ENCODE results near the gene ESPN.

The ESPN gene

DNA sequence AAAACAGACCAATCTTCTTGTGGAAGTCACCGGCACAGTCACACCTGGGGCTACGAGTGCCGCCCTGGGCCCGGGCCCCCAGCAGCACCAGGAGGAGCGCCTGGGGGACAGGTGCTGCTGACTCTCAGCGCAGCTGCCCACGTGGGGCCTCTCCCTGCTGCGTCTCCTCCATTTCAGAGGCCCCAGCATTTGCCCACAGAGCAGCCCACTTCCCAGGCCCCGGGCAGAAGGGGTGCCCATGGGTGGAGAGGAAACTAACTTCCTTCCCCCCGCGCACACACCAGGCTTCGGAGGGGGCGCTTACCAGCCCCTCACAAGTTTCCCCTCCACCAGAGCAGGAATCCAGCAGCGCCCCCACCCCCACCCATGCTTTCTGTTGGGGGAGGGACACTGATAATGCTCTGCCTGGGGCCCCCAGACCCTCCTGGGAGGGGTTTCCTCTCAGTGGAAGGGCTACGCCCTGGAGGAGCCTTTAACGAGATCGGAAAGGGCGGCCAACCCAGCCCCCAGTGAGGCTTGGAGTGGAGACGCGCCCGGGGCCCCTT is 41.0 kb downstream of the ESPN start:
- DNase-seq (ENCODE audit: low spot score): no peak

DNA sequence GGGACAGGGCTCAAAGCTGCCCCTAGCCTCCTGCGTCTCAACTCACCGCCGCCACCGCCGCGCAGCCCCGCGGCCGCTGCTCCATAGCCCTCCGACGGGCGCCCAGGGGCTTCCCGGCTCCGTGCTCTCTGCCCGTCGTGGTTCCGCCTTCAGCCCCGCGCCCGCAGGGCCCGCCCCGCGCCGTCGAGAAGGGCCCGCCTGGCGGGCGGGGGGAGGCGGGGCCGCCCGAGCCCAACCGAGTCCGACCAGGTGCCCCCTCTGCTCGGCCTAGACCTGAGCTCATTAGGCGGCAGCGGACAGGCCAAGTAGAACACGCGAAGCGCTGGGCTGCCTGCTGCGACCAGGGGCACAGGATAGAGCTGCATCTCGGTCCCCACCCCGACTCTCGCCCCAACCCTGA is 41.4 kb downstream of the ESPN start, which contains the start of gene TNFRSF25:
Gene TNFRSF25, minus strand, starts transcription at position 151 of the 400 bp plus-strand sequence. Its CDS starts 66 bp downstream, at position 85.
- no peak for DNase-seq (ENCODE audit: low spot score)

DNA sequence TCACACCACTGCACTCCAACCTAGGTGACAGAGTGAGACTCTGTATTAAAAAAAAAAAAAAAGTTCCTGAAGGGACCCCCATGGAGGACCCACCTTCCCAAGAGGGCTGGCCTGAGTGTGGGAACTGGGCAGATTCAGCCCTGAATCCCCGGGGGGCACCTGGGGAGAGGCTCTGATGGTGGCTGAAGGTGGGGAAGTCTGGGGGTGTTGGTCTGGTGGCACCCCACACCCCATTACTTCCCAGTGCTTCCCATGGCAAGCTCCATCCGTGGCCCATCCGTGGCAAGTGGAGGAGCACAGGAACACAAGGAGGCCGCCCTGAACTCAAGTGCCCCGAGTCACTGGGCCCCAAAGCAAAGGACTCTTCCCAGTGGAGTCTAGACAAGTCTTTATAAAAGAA is 42.2 kb downstream of the ESPN start:
- no peak for DNase-seq (ENCODE audit: low spot score)

DNA sequence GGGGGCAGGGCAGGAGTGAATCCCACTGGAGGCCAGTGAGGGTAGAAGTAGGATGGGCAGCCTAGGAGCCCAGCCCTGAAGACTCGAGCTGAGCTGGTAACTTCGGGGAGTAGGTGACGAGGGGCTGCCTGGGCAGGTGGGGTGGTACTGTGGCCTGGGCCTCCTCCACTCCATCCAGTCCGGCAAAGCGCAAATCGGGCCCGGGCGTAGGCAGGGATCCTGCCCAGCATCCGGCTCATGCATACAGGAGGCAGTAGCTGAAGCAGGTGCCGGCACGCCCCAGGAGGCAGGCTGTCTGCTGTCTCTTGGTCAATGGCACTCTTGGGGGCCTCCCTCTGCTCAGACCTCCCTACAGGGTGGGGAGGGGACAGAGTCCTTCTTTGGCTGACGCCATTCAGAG is 42.6 kb downstream of the ESPN start:
- no peak for DNase-seq (ENCODE audit: low spot score)

DNA sequence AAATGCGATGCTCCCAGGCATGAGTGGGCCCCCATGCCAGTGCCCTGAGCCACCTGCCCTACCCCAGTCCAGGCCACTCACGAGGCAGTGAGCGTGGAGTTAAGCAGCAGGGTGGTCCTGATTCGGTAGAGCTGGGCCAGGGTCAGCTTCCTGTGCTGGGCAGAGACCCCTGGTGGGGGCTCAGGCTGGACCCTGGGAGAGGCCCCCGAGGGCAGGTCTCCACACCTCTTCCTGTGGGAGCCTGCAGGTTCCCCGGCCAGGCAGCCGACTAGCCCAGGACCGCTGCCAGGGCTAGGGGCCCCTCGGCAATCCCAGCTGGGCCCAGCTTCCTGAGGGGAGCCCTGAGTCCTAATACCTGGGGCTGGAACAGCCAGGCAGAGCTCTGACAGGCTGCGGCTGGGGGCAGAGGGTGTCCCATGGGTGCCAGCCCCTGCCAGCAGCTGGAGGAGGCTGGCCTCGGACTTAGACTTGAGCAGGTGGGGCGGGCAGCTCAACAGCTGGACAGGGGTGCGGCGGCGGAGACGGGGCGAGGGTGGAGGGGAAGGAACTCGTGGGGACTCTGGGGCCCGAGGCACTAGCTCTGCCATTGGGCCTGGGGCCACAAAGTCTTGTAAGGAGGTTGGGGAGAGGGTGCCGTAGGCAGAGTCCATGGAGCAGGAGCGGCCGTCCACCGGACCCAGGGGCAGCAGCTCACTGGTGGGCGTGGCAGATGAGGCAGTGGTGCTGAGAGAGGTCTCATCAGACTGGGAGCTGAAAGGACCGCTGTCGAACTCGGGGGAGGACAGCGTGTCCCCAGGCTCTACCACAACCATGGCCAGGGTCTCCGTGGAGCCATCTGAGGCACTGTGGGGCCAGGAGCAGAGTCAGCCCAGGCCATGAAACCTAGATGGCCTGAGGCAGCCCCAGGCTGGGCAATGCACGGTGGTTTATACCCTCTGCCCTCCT is 43.4 kb downstream of the ESPN start:
- DNase-seq (ENCODE audit: low spot score): no peak

DNA sequence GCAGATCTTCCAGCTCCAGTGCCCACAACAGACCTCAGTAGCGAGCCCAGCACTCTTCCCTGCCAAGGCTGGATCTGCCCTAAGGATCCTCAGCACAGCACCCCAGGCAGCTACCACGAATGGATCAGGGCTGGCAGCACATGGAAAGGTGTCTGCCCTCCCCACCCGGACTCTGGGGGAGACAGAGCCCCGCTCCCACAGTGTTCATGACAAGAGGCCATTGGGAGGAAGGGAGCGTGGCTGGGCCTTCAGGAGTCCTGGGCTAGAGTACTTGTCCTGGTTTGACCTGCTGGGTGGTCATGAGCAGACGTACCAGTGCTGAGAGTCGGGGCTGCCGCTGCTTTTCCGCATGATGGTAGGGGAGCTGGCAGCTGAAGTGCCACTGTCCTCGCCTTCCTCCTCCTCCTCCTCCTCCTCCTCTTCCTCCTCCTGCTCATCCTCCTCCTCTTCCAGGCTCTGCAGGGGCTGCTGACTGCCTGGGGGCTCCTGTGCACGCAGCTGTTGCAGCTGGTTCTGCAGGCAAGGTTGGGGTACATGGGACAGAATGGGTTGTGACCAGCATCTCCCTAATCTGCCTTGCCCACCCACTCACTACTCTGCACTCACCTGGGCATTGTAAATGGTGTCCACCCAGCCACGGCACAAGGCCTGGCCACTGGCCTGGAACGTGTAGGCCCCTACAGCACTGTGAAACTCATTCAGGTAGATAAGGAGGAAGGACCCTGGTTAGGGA is 44.3 kb downstream of the ESPN start:
- no peak for DNase-seq (ENCODE audit: low spot score)

DNA sequence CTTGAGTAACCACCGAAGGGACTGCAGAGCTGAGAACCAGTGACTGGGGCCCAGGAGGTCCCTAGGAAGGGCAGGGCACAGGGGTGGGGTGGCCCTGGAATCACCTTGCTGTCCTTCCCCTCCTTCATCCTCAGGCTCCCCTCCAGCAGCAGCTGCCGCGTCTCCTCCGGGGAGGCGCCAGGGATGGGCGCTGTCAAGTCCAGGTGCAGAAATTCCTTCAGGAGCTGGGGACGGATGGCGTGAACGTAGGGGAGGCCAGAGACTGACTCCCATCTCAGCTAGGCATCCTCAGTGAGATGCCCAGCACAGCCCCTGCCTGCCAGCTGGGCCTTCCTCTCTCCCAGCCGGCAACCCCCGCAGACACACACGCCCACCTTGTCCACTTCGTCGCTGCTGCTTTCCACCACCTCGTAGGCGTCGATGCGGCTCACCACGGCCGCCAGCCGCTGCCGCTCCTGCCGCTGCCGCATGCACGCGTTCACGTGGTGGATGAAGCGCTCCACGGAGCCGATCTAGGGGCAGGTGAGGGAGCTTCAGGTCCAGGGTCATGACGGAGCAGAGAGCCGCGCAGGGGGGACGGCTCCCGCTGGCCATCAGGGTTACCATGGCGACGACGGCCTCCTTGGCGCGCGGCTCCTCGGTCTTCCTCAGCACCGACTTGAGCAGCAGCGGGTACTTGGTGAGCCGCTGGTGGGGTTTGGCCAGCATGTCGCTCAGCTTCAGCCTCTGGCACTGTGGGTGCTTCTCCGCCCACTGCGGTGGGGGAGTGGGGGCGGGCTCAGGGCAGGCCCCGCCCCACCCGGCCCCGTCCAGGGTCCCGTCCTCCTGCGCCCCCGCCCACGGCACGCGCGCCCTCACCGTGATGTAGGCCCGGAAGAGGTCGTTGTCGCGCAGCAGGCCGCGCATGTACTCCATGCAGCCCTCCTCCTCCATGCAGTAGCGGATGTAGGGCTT is 45.8 kb downstream of the ESPN start:
- DNase-seq (ENCODE audit: low spot score): no peak

DNA sequence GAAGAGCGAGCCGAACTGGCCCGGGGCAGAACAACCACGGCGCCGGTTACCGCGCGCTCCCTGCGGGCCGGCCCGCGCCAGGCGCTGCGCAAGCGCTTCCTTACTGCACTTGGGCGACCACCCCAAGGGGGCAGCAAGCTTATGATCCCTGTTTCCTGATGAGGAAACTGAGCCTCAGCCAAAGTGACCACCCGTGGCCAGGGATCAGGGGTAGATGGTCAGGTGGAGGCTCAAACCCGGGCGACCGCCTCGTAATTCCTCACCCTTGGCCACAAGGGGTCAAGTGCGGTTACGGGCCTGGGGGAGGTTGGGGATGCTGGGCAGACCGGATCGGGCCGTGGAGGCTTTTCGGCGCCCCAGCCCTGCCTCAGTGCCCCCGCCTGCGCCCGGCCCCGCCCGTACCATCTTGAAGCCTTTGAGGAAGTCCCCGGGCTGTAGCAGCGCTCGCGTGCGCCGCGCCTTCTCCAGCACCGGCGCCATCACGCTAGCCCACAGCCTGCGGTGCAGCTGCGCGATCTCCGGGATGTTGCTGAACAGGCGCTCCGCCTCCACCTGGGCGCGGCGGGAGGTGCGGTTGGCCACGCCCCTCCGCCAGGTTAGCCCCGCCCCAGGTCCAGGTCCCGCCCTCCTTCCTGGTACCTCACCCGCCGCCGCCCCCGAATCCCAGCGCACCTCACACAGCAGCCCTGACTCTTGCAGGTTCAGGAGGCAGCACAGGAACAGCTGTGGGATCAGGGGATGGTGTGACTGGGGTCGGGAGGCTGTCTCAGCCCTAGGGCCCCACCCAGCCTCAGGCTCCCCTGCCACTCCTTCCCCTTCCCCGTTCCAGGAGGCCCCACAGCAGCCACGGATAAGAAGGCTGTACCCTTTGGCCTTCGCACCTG is 46.8 kb downstream of the ESPN start:
- no peak for DNase-seq (ENCODE audit: low spot score)

DNA sequence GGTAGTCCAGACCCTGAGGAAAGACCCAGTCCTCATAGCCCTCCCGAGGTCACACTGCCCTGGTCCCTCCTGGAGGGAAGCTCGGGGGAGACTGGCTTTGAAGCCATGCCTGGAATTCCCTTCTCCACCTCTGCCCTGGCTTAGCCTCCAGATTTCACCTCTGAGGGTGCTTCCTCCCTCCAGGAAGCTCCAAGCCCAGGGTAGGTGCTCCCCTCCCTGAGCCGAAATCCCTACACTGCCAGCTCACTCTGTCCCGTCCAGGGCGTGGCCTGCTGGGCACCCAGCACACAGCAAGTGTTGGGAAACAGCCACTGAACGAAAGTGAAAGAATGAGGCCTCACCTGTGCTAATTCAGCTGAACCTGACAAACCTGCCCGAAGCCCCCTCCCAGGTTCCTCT is 47.4 kb downstream of the ESPN start:
- DNase-seq (ENCODE audit: low spot score): no peak

DNA sequence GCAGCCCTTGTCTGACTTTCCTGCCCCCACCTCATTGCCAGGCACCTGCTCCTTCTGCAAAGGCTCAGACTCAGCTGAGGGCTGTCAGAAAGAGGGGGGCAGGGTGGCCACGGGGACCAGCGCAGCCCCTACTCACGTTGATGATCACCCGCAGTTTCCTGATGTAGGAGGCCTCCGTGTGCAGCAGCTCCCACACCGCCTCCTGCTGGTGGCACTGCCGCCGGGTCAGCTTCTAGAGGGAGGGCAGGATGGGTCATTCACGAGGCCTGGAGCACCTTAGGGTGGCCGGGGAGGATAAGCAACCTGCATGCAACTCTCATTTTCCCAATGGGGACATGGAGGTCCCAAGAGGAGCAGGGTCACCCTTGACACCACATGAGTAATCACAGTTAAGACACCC is 47.8 kb downstream of the ESPN start:
- no peak for DNase-seq (ENCODE audit: low spot score)

DNA sequence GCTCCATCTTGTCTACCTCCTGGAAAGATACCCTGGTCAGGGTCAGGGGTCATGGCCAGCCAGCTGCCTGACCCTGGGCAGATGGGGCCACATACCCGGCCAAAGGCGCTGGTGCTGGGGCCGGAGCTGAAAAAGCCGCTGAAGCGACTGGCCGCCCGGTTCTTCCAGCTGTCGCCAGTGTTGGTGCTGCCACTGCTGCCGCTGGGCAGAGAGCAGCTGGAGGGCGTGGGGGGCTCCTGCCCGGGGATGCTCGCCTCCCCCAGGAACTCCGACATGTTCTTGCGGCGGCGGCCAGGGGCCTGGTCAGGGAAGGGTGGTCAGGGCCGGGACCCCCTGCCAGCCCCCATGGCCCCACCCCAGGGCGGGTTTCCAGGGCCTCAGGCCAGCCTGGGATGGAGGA is 48.6 kb downstream of the ESPN start:
- DNase-seq (ENCODE audit: low spot score): no peak

DNA sequence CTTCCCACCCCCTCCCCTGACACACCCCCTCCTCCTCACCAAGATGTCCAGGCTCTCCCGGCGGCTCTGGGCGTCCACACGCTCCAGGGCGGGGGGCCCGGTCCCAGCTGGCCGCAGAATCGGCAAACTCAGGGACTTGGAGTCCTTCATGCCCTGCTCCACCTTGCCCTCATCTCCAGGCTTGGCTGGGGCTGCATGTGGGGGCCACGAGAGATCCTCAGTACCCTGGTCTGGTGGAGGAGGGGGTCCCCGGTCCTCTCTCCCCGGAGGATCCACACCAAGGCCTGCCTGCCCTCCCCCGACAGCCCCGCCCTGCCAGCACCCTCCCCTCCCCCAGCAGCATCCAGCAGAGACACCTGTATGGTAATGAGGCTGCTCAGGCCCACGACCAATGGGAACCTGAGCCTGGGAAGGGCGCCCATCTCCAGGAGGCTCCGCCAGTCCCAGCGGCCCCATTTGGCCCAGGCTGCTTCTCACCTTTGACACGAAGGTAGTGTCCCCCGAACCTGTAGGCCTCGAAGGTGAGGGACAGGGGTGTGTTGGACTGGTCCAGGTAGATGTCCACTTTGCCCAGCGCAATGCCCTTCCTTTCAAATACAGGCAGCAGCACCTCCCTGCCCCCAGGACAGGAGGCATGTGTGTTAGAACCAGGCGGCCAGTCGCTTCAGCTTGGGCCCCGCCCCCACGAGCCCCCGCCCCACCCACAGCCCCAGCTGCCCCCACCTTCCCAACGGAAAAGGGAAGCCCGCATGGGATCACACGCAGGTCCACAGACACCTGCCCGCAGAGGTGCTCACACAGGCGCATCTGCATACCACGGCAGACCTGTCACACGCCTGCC is 49.6 kb downstream of the ESPN start:
- no peak for DNase-seq (ENCODE audit: low spot score)

DNA sequence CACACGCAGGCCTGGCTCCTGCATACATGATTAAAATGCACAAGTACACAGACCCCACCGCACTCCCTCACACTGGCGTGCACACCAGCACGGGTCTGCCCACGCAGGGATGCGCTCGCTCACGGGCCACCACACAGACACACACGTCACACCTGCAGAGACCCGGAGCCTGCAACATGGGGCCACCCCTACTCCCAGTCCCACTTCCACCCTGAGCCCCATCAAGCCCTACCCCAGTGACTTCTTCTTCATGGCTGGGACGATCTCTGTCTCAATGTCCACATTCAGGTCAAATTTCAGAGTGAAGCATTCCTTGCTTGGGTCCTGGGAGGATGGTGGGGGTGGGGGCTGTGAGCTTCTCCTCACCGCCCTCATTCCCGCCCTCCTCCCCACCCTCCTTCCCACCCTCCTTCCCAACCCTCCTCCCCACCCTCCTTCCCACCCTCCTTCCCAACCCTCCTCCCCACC is 50.3 kb downstream of the ESPN start:
- no peak for DNase-seq (ENCODE audit: low spot score)

DNA sequence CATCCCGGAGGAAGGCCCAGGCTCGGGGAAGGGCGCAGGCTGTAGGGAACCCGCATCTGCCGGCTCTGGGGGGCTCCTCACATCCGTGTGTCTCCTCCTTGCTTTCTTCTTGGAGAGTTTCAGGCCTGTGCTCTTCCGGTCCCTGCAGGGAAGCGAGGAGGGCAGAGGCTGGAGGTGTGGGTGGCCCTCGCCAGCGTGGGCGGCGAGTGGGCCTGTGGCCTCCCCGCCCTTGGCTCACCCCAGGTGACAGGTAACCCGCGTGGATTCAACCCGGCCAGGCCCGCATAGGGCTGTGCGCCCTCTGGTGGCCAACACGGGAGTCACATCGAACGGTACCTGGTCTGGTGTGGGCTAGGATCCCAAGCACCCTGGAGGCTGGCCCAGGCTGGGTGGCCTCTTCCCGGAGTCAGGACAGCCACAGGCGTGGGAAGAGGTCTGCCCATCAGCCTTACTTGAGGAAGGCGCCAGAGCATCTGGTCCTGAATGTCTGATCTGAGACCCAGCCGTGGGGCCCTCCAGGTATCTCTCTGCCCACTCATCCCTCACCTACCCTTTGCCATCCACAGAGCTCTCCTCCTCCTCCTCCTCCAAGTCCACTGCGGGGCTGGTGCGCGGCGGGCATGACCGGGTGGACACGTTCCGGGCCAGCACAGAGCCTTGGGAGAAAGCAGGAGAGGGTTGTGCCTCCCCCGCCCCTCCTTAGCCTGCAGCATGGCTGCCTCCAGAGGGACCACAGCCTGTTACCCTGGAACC is 51.0 kb downstream of the ESPN start:
- peak; percentile 86 for DNase-seq (ENCODE audit: low spot score)

DNA sequence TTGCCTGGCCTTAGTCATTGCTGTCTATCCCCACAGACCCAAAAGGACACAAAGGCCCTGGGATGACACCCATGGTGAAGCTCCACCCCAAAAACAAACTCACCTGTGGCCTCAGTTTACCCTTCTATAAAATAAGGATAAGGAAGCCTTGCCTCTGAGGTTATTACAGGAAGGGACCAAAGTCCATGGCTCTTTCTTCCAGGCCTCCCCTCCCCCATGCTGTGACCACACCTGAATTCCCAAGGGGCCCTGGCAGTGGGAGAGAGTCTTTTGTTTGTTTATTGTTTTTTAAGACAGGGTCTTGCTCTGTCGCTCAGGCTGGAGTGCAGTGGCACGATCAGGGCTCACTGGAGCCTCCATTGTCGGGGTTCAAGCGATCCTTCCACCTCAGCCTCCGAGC is 51.9 kb downstream of the ESPN start:
- DNase-seq (ENCODE audit: low spot score): no peak

DNA sequence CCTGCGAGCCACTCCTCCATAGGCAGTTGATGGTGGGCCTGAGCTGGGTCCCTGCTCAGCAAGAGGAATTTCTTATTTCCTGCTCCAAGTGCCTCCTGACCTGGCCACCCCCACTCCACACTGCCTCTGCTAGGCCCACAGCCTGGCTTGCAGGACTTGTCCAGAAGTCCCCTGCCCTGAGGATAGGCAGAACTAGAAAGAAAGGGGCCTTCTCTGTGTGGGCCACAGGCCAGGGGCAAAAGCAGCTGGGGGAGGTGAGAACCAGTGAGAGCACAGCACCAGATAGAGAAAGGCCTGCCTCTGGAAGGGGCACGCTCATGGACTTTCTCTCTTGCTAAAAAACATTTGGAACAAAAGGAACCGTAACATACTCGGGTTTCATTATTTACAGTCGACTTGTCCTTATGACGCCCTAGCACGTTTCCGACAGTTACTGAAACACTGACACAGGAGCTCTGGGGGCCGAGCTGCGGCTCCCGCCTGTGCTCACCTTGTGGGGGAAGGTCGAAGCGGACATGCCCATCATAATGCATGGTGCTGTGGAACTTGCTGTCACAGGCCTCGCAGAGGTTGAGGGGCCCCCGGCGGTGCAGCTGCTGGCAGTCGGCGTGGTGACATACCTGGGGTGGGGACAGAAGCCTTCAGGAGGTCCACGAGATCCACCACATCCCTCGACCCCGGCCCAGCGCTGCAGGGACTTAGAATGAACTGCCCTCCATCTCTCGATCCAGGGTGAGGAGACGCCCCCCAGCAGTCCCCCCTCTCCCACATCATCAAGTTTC is 52.7 kb downstream of the ESPN start:
- no peak for DNase-seq (ENCODE audit: low spot score)

DNA sequence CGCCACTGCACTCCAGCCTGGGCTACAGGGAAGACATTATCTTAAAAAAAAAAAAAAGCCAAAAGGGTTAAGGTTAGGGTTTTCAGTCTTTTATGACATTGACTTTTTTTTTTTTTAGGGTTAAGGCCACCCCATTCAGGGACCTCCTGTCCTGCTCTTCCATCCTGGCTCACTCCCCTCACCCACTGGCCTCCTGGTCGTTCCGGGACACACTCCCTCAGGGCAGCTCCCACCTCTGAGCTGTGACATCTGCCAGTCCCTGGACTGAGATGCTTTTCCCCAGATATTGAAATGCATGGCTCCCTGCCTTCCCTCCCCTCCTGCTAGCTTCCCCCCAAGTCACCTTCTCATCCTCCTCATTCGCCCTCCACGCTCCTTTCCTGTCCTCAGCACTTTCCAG is 57.2 kb downstream of the ESPN start:
- DNase-seq (ENCODE audit: low spot score): no peak

Data from D341Med (cell line).